ENCODE measurements around the gene TTLL1. TPM values are rescaled to one million over a fixed set of nuclear protein-coding genes. Genes with fewer than 3 reads are reported as not detected.

TTLL1 gene
- total RNA-seq, 1 experiment from 2014 or later: 4.6 TPM

DNA sequence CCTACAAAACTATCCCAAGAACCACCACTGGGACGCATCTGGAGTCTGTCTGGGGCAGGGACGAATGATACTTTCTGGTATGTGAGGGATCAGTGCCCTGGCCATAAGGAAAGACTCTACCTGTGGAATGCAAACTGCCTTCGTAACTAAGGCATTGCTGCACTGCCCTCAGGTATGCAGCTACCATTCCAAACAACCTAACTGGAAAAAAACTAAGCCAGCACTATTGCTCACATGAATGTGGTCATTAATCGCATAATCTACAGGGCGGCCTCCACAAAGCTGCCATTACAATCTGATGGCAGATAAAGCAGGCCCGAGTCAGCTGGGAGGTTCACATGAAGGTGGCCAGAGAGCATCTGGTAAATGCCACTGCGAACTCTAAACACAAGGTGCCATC lies 78.1 kb downstream of the TTLL1 start:
- ATAC-seq (no peak), DNase-seq (ENCODE audit: low read depth, low spot score) (no peak)
- Histone ChIP-seq H3K9me3 (ENCODE audit: control insufficient read depth, insufficient read depth, low read depth, low read length) (no peaks in the 10 kb centered on the region), H3K27me3 (ENCODE audit: control insufficient read depth, insufficient read depth, low read length) (no peaks in the 10 kb centered on the region), H3K36me3 (ENCODE audit: control insufficient read depth, insufficient read depth, low read length) (no peaks in the 10 kb centered on the region), H3K27ac (ENCODE audit: low read length) (no peak overlapping the region), H3K4me1 (ENCODE audit: control insufficient read depth, insufficient read depth, low read length) (peaks cover 23% of the 10 kb centered on the region), H3K4me3 (ENCODE audit: low read depth in 2 of 2, low read length in 2 of 2) (no peak overlapping the region)
- ChIA-PET POLR2A (no interaction called here), CTCF (no interaction called here)
- intact Hi-C loops (cut with micrococcal nuclease; ENCODE audit: unreplicated experiment) (no loop called here), in situ Hi-C loops (cut with HindIII; ENCODE audit: low pct_unique_long_range_greater_than_20kb, low sequenced_read_pairs) (no loop called here)
- BruUV-seq (replicated peaks): no TSS peak
- TF ChIP-seq SIN3A (IDR thresholded peaks at IDR 0.05; ENCODE audit: borderline replicate concordance, insufficient read depth, low read depth, low read length) (no peak), POLR2AphosphoS5 (IDR thresholded peaks at IDR 0.05; ENCODE audit: low read depth, low read length) (no peak), TCF7L2 (IDR thresholded peaks at IDR 0.05; ENCODE audit: low read depth, low read length) (no peak)
- TF ChIP-seq, protein P1, sequence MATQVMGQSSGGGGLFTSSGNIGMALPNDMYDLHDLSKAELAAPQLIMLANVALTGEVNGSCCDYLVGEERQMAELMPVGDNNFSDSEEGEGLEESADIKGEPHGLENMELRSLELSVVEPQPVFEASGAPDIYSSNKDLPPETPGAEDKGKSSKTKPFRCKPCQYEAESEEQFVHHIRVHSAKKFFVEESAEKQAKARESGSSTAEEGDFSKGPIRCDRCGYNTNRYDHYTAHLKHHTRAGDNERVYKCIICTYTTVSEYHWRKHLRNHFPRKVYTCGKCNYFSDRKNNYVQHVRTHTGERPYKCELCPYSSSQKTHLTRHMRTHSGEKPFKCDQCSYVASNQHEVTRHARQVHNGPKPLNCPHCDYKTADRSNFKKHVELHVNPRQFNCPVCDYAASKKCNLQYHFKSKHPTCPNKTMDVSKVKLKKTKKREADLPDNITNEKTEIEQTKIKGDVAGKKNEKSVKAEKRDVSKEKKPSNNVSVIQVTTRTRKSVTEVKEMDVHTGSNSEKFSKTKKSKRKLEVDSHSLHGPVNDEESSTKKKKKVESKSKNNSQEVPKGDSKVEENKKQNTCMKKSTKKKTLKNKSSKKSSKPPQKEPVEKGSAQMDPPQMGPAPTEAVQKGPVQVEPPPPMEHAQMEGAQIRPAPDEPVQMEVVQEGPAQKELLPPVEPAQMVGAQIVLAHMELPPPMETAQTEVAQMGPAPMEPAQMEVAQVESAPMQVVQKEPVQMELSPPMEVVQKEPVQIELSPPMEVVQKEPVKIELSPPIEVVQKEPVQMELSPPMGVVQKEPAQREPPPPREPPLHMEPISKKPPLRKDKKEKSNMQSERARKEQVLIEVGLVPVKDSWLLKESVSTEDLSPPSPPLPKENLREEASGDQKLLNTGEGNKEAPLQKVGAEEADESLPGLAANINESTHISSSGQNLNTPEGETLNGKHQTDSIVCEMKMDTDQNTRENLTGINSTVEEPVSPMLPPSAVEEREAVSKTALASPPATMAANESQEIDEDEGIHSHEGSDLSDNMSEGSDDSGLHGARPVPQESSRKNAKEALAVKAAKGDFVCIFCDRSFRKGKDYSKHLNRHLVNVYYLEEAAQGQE (IDR thresholded peaks at IDR 0.05; ENCODE audit: insufficient read depth in 1 of 2, low read depth in 2 of 2, low read length in 1 of 2): no peak
- TF ChIP-seq, protein P2, sequence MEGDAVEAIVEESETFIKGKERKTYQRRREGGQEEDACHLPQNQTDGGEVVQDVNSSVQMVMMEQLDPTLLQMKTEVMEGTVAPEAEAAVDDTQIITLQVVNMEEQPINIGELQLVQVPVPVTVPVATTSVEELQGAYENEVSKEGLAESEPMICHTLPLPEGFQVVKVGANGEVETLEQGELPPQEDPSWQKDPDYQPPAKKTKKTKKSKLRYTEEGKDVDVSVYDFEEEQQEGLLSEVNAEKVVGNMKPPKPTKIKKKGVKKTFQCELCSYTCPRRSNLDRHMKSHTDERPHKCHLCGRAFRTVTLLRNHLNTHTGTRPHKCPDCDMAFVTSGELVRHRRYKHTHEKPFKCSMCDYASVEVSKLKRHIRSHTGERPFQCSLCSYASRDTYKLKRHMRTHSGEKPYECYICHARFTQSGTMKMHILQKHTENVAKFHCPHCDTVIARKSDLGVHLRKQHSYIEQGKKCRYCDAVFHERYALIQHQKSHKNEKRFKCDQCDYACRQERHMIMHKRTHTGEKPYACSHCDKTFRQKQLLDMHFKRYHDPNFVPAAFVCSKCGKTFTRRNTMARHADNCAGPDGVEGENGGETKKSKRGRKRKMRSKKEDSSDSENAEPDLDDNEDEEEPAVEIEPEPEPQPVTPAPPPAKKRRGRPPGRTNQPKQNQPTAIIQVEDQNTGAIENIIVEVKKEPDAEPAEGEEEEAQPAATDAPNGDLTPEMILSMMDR (IDR thresholded peaks at IDR 0.05): no peak

DNA sequence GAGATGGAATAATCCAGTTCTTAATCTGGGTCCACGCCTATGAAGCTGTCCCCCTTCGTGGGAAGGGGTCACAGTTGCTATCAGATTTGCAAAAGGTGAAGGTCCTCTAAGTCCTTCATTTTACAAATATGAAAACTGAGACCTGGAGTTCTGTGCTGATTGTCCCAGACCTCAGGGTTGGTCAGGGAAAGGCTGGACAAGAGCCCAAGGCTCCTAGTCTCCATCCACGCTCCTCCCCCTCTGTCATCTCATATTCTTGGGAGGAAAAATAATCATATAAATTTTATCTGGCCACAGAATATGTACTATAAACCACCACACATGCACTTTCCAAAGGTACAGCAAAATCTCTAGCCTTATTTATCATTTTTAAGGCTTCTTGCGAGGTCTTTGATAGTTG lies 79.7 kb downstream of the TTLL1 start:
- H3K4me1 ChIP-seq (ENCODE audit: control insufficient read depth, insufficient read depth, low read length): peaks cover 22% of the 10 kb centered on the region
- BruUV-seq (replicated peaks): no TSS peak
- no peak for ATAC-seq

More for the DNA sequence above, 79.7 kb downstream of the TTLL1 start:
- Histone ChIP-seq H3K4me3 (ENCODE audit: low read depth in 2 of 2, low read length in 2 of 2) (no peak overlapping the region), H3K9me3 (ENCODE audit: control insufficient read depth, insufficient read depth, low read depth, low read length) (no peaks in the 10 kb centered on the region), H3K36me3 (ENCODE audit: control insufficient read depth, insufficient read depth, low read length) (no peaks in the 10 kb centered on the region), H3K27ac (ENCODE audit: low read length) (no peak overlapping the region), H3K27me3 (ENCODE audit: control insufficient read depth, insufficient read depth, low read length) (no peaks in the 10 kb centered on the region)
- DNase-seq (ENCODE audit: low read depth, low spot score): no peak
- TF ChIP-seq SIN3A (IDR thresholded peaks at IDR 0.05; ENCODE audit: borderline replicate concordance, insufficient read depth, low read depth, low read length) (no peak), TCF7L2 (IDR thresholded peaks at IDR 0.05; ENCODE audit: low read depth, low read length) (no peak), POLR2AphosphoS5 (IDR thresholded peaks at IDR 0.05; ENCODE audit: low read depth, low read length) (no peak)
- TF ChIP-seq, protein P2 (IDR thresholded peaks at IDR 0.05): no peak
- TF ChIP-seq, protein P1 (IDR thresholded peaks at IDR 0.05; ENCODE audit: insufficient read depth in 1 of 2, low read depth in 2 of 2, low read length in 1 of 2): no peak
- intact Hi-C loops (cut with micrococcal nuclease; ENCODE audit: unreplicated experiment): no loop called here
- in situ Hi-C loops (cut with HindIII; ENCODE audit: low pct_unique_long_range_greater_than_20kb, low sequenced_read_pairs): no loop called here
- ChIA-PET POLR2A (no interaction called here), CTCF (no interaction called here)

All from Panc1 (cell line).